Measurements from ENCODE around the gene EBF3. TPM values are rescaled to one million over a fixed set of nuclear protein-coding genes. Genes with fewer than 3 reads are reported as not detected.

EBF3 gene
- total RNA-seq, 2 experiments from 2014 or later, result not detected

DNA sequence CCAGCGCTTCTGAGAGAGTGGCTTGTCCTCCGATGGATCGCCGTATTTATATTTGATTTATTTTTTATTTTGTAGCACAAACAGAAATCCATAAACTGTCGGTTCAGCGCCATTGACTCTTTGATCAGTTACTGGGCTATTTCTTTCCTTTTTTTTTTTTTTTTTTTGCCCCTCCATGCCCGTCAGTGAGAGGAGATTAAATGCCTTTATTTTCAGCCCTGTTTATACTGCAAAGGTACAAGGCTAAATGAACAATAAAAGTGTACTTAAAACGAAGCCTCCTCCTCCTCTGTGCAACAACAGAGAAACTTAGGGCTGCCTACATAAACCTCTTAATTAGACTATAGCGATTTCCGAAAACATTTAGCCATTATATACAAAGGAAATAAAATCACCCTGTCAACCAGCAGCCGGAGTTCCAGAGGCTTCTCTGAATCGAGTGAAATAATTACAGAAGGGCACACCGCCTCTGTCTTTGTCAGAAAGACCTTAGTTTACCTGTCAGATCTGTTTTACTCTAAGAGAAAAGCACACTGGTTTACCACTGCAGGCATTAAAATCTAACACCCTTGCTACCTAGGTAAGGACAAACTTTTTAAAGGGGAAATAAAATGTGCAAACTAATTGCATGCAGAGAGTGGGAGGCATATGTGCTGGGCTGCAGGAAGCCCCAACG lies 3.5 kb downstream of the EBF3 start:
- H3K4me3 Mint-ChIP-seq, result peak overlapping the region; percentile 60

DNA sequence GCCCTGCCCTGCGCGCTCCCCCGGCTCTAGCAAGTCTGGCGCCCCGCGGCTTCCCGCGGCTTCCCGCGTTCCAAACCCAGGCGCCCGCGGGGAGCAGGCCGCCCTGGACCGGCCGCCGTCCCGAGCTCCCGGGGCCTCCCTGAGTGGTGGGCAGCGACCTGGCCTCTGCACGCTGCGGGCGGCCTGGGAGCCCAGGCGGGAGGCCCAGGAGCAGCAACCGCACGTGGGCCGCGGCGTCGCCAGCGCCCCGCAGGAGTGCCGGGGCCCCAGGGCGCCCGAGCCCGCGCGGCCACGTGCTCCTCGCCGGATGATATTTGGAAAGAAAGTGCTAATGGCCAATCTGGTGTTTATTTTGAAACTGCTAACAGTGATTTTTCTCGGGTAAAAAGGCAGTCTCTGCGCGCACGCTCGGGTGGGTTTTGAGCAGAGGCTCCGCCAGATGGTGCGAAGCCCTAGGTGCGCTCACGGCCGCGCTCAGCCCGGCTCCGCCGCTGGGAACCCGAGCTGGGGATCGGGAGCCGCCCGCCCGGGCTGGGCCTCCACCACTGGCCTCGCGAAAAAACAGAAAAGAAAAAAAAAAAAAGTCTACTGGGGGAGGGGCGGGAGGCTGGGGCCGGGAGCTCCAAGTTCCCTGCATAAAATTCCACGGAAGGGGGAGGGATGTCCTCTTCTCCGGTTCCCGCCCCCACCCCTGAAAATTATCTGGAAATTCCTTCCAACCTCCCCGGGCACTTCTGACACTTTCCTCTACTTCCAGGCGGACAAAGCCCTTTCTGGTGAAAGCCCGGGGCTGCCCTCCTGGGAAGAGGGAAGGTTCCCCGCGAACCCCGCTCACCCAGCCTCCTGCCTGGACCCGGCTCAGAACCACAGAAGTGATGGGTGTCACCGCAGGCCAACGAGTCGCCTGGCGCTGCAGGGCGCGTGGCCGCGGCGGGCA lies 4.3 kb downstream of the EBF3 start:
- no peaks in the 10 kb centered on the region for H3K9me3 Mint-ChIP-seq
- Histone ChIP-seq H3K27ac (ENCODE audit: low read depth in 1 of 2, low read length in 2 of 2) (no peak overlapping the region), H3K4me3 (ENCODE audit: low read length) (no peak overlapping the region), H3K27me3 (ENCODE audit: control insufficient read depth in 1 of 2, insufficient read depth in 2 of 2, low read length in 2 of 2) (peaks cover 60 to 86% of the 10 kb centered on the region in 2 experiments), H3K4me1 (ENCODE audit: insufficient read depth, low read length) (peaks cover 28% of the 10 kb centered on the region), H3K9me3 (ENCODE audit: control insufficient read depth in 1 of 2, insufficient read depth in 1 of 2, low read length in 2 of 2) (peaks cover 13 to 20% of the 10 kb centered on the region in 2 experiments), H3K36me3 (ENCODE audit: insufficient read depth, low read length) (no peaks in the 10 kb centered on the region)
- ATAC-seq (ENCODE audit: poor library complexity), result no peak
- intact Hi-C loops (cut with DNase I, micrococcal nuclease), result loop anchor here (10.0 kb wide), 4 partner anchors 145 to 495 kb away; partner anchors contain the start of genes C10orf143 (in 1 of the 2), GLRX3 (in 1 of the 2) and MGMT (in 1 of the 2)
- POLR2A ChIA-PET, result no interaction called here
- H3K27me3 Mint-ChIP-seq, result peaks cover 81% of the 10 kb centered on the region
- no peak overlapping the region for H3K27ac Mint-ChIP-seq
- no peak for DNase-seq
- peak overlapping the region; percentile 60 for H3K4me3 Mint-ChIP-seq
- CTCF ChIA-PET, result no interaction called here
- TF ChIP-seq, protein P1, sequence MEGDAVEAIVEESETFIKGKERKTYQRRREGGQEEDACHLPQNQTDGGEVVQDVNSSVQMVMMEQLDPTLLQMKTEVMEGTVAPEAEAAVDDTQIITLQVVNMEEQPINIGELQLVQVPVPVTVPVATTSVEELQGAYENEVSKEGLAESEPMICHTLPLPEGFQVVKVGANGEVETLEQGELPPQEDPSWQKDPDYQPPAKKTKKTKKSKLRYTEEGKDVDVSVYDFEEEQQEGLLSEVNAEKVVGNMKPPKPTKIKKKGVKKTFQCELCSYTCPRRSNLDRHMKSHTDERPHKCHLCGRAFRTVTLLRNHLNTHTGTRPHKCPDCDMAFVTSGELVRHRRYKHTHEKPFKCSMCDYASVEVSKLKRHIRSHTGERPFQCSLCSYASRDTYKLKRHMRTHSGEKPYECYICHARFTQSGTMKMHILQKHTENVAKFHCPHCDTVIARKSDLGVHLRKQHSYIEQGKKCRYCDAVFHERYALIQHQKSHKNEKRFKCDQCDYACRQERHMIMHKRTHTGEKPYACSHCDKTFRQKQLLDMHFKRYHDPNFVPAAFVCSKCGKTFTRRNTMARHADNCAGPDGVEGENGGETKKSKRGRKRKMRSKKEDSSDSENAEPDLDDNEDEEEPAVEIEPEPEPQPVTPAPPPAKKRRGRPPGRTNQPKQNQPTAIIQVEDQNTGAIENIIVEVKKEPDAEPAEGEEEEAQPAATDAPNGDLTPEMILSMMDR (IDR thresholded peaks at IDR 0.05), result no peak
- H3K4me1 Mint-ChIP-seq (ENCODE audit: low read depth), result peaks cover 31% of the 10 kb centered on the region
- no peaks in the 10 kb centered on the region for H3K36me3 Mint-ChIP-seq (ENCODE audit: low read depth)

More for the DNA sequence above, 3.5 kb downstream of the EBF3 start:
- intact Hi-C loops (cut with DNase I, micrococcal nuclease), result loop anchor here in 1 of 2 experiments (10.0 kb wide), 3 partner anchors 144 to 496 kb away; partner anchors contain the start of genes GLRX3 and MGMT
- TF ChIP-seq, protein P1 (IDR thresholded peaks at IDR 0.05), result no peak
- ChIA-PET POLR2A (interaction anchor here (1.2 kb wide), 1 partner anchor 151 kb away, joined by 4 read pairs; no protein-coding TSS in a partner anchor), CTCF (no interaction called here)
- Histone ChIP-seq H3K27me3 (ENCODE audit: control insufficient read depth in 1 of 2, insufficient read depth in 2 of 2, low read length in 2 of 2) (peaks cover 65 to 87% of the 10 kb centered on the region in 2 experiments), H3K4me3 (ENCODE audit: low read length) (no peak overlapping the region), H3K9me3 (ENCODE audit: control insufficient read depth in 1 of 2, insufficient read depth in 1 of 2, low read length in 2 of 2) (peaks cover 13 to 25% of the 10 kb centered on the region in 2 experiments), H3K27ac (ENCODE audit: low read depth in 1 of 2, low read length in 2 of 2) (no peak overlapping the region), H3K4me1 (ENCODE audit: insufficient read depth, low read length) (peaks cover 30% of the 10 kb centered on the region), H3K36me3 (ENCODE audit: insufficient read depth, low read length) (no peaks in the 10 kb centered on the region)
- Mint-ChIP-seq H3K27ac (no peak overlapping the region), H3K9me3 (no peaks in the 10 kb centered on the region), H3K36me3 (ENCODE audit: low read depth) (no peaks in the 10 kb centered on the region), H3K4me1 (ENCODE audit: low read depth) (peaks cover 31% of the 10 kb centered on the region), H3K27me3 (peaks cover 77% of the 10 kb centered on the region)
- DNase-seq (no peak), ATAC-seq (ENCODE audit: poor library complexity) (no peak)
